HG02943 (cell line): ENCODE data around the gene NLRC4.
"Not testable (repeated sequence)": the region's sequence is repeated elsewhere in the genome, so short reads cannot be mapped to it uniquely, and the experiment has no call there.

Source experiments
- ATAC-seq: cut with Tn5 transposase; IDR thresholded peaks from one replicate; pipeline ENCODE4 v1.9.1; 2021; ENCODE audit warnings: mild to moderate bottlenecking, low read depth, moderate library complexity; ENCODE audit not compliant: unreplicated experiment

Gene NLRC4

GRCh38 chr2:32246911-32247310, 17.8 kb downstream of the NLRC4 start:
- no peak for ATAC-seq

GRCh38 chr2:32242331-32242730, 22.4 kb downstream of the NLRC4 start:
- no peak for ATAC-seq

DNA sequence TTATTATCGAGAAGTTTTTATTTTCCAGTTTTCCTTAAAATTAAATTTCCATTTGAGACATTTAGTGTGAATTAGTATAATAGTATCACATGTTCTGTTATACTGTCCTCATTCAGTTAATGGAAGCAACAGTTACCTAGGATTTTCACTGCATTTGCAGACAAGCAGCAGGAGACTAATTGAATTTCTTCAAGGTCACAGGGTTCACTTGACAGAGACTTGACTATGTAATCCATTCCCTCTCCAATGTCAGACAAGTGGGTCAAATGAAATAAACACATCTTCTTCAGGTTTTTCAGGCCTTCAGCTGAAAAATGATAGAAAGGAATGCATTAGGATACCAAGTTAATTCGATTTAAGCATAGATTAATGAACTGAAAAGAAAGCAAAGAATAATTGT, 26.7 kb downstream of the NLRC4 start:
- ATAC-seq: no peak

DNA sequence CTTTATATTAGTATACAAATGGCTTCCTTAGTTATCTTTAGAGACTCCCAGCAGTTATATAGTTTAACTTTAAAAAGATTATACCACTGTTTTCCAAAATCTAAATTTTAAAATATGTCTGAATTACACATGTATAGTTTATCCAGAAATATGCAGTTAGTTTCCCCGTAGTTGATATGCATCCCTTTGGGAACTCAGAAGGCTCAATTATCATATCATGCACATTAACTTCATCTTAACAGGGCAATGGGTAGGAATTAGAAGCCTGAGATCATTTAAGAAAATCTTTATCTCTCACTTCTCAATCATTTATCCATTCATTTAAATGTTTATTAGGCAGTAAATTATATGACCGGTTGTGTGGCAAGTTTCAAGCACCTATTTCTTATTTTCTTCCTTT, 27.2 kb downstream of the NLRC4 start:
- ATAC-seq: no peak

- ATAC-seq: no peak
These were observed 29.4 kb downstream of the NLRC4 start for GRCh38 chr2:32235315-32235714.

DNA sequence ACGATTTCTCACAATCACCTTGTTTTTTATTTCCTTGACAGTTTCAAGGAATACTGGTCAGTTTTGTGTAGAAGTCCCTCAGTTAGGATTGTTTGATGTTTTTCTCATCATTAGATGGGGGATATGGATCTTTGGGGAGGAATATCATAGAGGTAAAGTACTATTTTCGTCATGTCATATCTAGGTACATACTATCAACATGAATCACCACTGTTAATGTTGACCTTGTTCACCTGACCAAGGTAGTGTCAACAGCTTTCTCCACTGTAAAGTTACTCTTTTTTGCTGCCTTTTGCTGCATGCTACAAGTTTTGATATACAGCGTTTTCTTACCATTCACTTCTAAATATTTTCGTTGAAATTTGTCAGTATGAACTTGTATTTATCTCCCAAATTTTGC, 32.7 kb downstream of the NLRC4 start:
- ATAC-seq: no peak

DNA sequence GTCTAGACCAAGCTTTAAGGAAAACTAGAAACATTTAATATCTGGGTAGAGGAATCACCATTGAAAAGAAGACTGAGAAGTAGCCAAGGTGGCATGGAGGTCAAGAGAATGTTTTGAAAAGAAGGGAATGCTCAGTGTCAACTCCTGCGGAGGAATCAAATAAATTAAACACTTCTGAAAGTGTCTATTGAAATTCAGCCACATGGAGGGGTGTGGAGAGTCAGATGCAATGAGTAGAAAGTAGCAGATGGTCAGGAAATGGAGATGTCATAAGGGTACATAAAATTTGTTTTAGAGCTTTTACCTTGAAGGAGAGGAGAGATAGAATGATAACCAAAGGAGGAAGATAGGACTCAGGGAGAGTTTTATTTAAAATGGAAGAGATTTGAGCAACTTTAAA, 35.1 kb downstream of the NLRC4 start:
- no peak for ATAC-seq

GRCh38 chr2:32228181-32228580, 36.5 kb downstream of the NLRC4 start:
- no peak for ATAC-seq

DNA sequence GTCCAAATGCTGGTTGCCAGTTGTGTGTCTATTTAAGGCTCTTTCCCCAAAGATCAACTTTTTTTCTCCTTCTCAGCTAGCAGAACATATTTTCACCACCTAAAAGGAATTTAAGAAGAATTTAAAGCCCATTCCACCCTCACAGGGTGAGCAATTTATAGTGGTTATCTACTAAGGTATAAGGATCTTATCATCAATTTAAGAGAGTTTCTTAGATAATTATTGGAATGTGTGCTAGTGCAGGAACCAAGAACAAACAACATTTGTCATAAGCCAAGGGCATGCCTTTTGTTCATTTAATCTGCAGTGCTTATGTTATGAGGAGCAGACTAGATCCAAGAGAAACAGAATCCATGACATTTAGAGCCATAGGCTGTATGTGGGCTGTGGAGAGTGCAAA, 37.2 kb downstream of the NLRC4 start:
- ATAC-seq: no peak

DNA sequence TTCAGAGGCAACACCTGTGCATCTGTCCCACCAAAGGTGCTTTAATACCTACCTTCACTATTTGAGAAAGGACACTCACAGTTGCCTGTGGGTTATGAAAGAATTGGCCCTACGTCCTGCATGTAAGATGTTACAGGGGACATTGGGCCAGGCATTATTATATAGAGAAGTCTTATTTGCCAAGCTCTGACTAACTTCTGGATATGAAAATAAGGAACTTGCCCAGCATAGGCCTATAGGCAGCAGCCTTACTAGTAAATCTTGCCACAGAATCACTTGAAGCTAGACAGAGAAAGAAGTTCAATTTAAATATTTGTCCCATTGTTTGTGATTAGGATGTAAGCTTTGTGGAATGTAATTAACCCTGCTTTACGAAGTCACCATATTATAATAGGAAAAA, 41.7 kb downstream of the NLRC4 start:
- no peak for ATAC-seq

DNA sequence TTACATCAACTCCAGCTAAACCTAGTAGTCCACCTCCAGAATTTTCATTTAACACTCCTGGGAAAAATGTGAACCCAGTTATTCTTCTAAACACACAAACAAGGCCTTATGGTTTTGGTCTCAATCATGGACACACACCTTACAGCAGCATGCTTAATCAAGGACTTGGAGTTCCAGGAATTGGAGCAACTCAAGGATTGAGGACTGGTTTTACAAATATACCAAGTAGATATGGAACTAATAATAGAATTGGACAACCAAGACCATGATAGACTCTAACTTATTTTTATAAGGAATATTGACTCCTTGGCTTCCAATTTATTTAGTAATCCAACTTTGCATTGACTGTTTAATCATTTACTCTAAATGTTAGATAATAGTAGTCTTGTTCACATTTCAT, 44.2 kb downstream of the NLRC4 start:
- no peak for ATAC-seq

GRCh38 chr2:32212295-32212694, 52.4 kb downstream of the NLRC4 start:
- no peak for ATAC-seq

DNA sequence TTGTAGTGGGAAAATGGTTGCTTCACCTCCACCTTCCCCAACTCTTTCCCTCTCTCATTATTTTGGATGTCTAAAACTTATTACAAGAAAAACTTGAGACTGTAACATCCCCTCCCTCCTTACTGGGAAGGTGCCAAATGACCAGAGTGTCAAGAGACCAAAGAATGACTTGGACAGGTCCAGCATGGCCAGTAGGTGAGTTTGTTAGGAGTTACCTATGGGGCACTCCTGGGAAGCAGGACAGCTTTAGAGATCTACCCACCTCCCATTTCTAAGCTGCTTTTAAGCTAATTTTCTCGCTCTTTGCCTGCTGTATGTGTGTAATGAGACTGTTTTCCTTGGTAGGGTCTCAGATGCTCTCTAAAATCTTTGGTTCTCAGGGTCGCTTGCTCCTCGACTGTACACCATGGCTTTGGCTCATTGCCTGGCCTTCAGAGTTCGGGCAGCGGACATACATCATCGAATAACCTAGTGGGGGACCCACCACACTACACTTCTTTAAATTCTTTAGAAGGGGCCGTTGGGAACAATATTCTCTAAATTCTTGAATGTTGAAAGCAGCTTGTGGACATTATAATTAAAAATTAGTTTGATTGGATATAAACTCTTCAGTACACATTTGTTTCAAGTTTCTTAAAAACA, 53.8 kb downstream of the NLRC4 start:
- ATAC-seq: no peak

GRCh38 chr2:32203428-32203827, 61.3 kb downstream of the NLRC4 start:
- not testable (repeated sequence) for ATAC-seq

DNA sequence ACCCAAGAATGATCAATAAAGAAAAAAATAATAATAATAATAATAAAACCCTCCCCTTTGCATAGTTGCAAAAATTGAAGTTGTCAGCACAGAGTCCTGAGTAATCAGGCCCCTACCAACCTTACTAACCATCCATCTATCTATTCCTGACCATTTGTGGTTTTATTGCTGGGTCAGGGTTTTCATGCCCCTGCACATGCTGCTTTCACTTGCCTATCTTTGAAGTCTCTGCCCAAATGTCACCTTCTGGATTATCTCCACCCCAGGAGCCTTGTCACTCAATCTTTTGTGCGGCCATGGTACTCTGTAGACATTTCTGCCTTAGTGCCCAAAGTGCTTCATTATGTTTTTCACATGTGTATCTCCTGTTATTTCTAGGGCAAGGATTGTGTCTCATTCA, 63.9 kb downstream of the NLRC4 start:
- no peak for ATAC-seq

DNA sequence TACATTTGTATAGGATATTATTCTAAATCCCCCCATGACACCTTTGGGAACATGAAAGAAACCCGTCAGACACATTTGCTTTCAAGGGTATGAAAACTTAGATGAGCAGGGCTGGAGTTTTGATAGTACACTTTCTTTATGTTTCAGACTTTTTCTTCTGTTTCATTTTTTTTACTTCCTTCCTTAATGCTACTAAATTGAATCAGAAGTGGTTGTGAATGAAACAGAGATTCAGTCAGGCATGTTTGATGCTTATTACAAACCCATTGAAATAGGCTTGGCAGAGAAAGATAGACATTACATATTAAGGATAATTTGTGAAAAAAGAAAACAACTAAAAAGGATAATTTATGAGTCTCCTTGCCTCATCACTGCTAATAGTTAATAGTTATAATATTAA, 72.3 kb downstream of the NLRC4 start:
- ATAC-seq: no peak

DNA sequence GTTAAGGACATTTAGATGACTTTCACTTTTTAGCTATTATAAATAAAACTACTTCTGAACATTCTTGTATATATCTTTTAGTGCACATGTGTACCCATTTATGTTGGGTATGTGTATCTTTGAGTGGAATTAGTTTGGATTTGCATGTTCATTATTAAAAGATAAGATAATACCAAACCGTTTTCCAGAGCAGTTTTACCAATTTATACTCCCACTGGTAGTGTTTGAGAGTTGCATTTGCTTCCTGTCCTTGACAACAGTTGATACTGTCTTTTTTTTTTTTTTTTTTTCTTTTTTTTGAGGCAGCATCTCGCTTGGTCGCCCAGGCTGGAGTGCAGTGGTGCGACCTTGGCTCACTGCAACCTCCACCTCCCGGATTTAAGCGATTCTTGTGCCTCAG, 75.7 kb downstream of the NLRC4 start:
- no peak for ATAC-seq

DNA sequence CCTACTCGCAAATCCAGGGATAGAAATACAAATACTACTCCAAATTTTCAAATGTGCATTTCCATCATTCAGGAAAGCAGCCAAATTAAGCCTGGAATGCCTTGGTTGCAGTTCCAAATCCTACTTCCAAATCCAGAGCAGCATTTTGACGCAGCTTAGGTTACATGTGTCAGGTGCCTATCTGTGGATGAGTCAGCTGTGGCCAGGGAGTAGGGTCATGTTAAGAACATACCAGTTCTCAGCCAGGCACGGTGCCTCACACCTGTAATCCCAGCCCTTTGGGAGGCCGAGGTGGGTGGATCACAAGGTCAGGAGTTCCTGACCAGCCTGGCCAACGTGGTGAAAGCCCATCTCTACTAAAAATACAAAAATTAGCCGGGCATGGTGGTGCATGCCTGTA, 82.0 kb downstream of the NLRC4 start:
- ATAC-seq: no peak
